Caco-2 (cell line): ENCODE data around the gene BDKRB2. TPM values are rescaled to one million over a fixed set of nuclear protein-coding genes. Genes with fewer than 3 reads are reported as not detected.

Experiments used
- BruUV-seq: library from RNA; stranded (reverse); fragments of 400-500 nt; replicated peaks from 2 replicates; lab custom pipeline; 2021; lab: Mats Ljungman, UMichigan
- CTCF ChIA-PET: fragments of 300-600 bp; sonication (Branson Sonifier 250); formaldehyde crosslinking; loops from one replicate; lab custom pipeline; 2022; ENCODE audit warnings: antibody characterized with exemption; lab: Charles Lee
- POLR2A ChIA-PET: fragments of 300-600 bp; sonication (Branson Sonifier 250); formaldehyde crosslinking; loops from one replicate; lab custom pipeline; 2022; ENCODE audit warnings: antibody characterized with exemption; lab: Charles Lee
- DNase-seq, 2 experiments: peaks; one replicate each; pipeline versions ENCODE4 v3.0.0 to v3.0.0-alpha.2; 2020 to 2022
- H3K27me3 ChIP-seq: replicated peaks from 2 replicates; pipeline ENCODE4 v1.6.0; 2011; ENCODE audit warnings: low read length; ENCODE audit not compliant: control insufficient read depth, insufficient read depth
- H3K36me3 ChIP-seq: 2 replicates; pipeline ENCODE4 v1.5.1; 2011; ENCODE audit warnings: low read length; ENCODE audit not compliant: control insufficient read depth, insufficient read depth
- H3K4me1 ChIP-seq: fragments of 250-450 bp; sonication (Bioruptor Pico); 2 replicates; pipeline ENCODE4 v1.5.1; 2020; ENCODE audit warnings: mild to moderate bottlenecking
- H3K4me3 ChIP-seq: 2 replicates; pipeline ENCODE4 v1.5.1; 2011; ENCODE audit warnings: low read depth, mild to moderate bottlenecking, control low read depth, low read length
- H3K9me3 ChIP-seq: fragments of 250-450 bp; sonication (Bioruptor Pico); 2 replicates; pipeline ENCODE4 v1.5.1; 2020; ENCODE audit warnings: mild to moderate bottlenecking, moderate library complexity
- H3K27ac Mint-ChIP-seq: one replicate; pipeline ENCODE4 v1.8.0; 2022; ENCODE audit warnings: mixed read lengths; ENCODE audit not compliant: unreplicated experiment
- H3K27me3 Mint-ChIP-seq: one replicate; pipeline ENCODE4 v1.8.0; 2022; ENCODE audit warnings: mixed read lengths; ENCODE audit not compliant: insufficient read depth, unreplicated experiment
- H3K36me3 Mint-ChIP-seq: one replicate; pipeline ENCODE4 v1.8.0; 2022; ENCODE audit warnings: mild to moderate bottlenecking, mixed read lengths; ENCODE audit not compliant: insufficient read depth, unreplicated experiment
- H3K4me1 Mint-ChIP-seq: one replicate; pipeline ENCODE4 v1.8.0; 2022; ENCODE audit warnings: low read depth, mixed read lengths; ENCODE audit not compliant: unreplicated experiment
- H3K4me3 Mint-ChIP-seq: one replicate; pipeline ENCODE4 v1.8.0; 2022; ENCODE audit warnings: mild to moderate bottlenecking, moderate library complexity, mixed read lengths; ENCODE audit not compliant: unreplicated experiment
- H3K9me3 Mint-ChIP-seq: one replicate; pipeline ENCODE4 v1.8.0; 2022; ENCODE audit warnings: mixed read lengths; ENCODE audit not compliant: unreplicated experiment
- intact Hi-C: fragments of 100-400 bp; cut with micrococcal nuclease; formaldehyde crosslinking; loops from one replicate; pipeline ENCODE4 v1.10.0; 2022; ENCODE audit not compliant: unreplicated experiment
- total RNA-seq: library from RNA; stranded (reverse); gene quantifications from 2 replicates; pipeline ENCODE4 v1.2.3, GENCODE V29; 2022
- TF ChIP-seq, protein P1 (sequence below), 2 experiments: fragments of 200-600 bp in 1 of 2; IDR thresholded peaks; 1 replicate in 1 of 2; 2 replicates in 1 of 2; pipeline versions ENCODE4 v1.5.1 to v1.8.0; 2011 to 2022; ENCODE audit warnings: antibody characterized with exemption in 1 of 2, control low read depth in 1 of 2, inconsistent platforms in 1 of 2, low read depth in 1 of 2, low read length in 1 of 2, mild to moderate bottlenecking in 1 of 2, moderate library complexity in 1 of 2; ENCODE audit not compliant: insufficient read depth in 1 of 2, severe bottlenecking in 1 of 2, unreplicated experiment in 1 of 2

The BDKRB2 gene
- total RNA-seq, 1 experiment from 2014 or later: 2.0 TPM

DNA sequence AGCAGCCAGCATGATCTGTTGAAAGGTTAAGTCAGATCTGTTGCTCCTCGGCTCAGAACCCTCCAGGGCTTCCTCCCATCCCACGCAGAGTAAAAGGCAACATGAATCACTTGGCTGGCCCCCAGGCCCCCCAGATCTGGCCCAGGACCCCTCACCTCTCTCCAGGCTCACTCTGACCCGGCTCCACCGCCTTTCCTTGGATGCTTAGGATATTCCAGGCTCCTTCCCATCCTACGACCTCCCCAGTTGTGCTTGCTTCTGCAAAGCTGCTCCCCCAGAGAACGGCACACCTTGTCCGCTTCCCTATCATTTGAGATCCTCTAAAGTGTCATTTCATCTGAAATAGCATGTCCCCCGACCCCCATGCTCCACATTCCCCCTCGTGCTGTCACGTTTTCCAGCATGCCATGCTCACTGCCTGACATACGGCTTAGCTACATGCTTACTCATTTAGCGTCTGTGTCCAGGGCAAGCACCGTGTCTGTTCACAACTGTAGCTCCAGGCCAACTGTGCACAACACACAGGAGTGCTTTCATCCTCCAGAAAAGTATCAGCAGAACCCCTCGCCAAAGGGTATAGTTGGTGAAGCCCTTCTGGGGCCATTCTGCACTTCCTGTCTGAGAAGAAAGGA, 33.6 kb upstream of the BDKRB2 start:
- Histone ChIP-seq H3K27me3 (no peaks in the 10 kb centered on the region), H3K9me3 (no peaks in the 10 kb centered on the region), H3K4me1 (peaks cover 8% of the 10 kb centered on the region), H3K36me3 (no peaks in the 10 kb centered on the region), H3K4me3 (no peak overlapping the region)
- Mint-ChIP-seq H3K4me1 (peaks cover 8% of the 10 kb centered on the region), H3K9me3 (peaks cover 12% of the 10 kb centered on the region), H3K36me3 (peaks cover 8% of the 10 kb centered on the region), H3K27me3 (peaks cover 5% of the 10 kb centered on the region), H3K4me3 (no peak overlapping the region), H3K27ac (no peak overlapping the region)
- no TSS peak for BruUV-seq
- POLR2A ChIA-PET: no interaction called here
- CTCF ChIA-PET: no interaction called here
- TF ChIP-seq, protein P1, sequence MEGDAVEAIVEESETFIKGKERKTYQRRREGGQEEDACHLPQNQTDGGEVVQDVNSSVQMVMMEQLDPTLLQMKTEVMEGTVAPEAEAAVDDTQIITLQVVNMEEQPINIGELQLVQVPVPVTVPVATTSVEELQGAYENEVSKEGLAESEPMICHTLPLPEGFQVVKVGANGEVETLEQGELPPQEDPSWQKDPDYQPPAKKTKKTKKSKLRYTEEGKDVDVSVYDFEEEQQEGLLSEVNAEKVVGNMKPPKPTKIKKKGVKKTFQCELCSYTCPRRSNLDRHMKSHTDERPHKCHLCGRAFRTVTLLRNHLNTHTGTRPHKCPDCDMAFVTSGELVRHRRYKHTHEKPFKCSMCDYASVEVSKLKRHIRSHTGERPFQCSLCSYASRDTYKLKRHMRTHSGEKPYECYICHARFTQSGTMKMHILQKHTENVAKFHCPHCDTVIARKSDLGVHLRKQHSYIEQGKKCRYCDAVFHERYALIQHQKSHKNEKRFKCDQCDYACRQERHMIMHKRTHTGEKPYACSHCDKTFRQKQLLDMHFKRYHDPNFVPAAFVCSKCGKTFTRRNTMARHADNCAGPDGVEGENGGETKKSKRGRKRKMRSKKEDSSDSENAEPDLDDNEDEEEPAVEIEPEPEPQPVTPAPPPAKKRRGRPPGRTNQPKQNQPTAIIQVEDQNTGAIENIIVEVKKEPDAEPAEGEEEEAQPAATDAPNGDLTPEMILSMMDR (IDR thresholded peaks at IDR 0.05; ENCODE audit: insufficient read depth in 1 of 2, low read depth in 1 of 2, low read length in 1 of 2, severe bottlenecking in 1 of 2, unreplicated experiment in 1 of 2): no peak
- no peak for DNase-seq
- intact Hi-C loops: no loop called here

DNA sequence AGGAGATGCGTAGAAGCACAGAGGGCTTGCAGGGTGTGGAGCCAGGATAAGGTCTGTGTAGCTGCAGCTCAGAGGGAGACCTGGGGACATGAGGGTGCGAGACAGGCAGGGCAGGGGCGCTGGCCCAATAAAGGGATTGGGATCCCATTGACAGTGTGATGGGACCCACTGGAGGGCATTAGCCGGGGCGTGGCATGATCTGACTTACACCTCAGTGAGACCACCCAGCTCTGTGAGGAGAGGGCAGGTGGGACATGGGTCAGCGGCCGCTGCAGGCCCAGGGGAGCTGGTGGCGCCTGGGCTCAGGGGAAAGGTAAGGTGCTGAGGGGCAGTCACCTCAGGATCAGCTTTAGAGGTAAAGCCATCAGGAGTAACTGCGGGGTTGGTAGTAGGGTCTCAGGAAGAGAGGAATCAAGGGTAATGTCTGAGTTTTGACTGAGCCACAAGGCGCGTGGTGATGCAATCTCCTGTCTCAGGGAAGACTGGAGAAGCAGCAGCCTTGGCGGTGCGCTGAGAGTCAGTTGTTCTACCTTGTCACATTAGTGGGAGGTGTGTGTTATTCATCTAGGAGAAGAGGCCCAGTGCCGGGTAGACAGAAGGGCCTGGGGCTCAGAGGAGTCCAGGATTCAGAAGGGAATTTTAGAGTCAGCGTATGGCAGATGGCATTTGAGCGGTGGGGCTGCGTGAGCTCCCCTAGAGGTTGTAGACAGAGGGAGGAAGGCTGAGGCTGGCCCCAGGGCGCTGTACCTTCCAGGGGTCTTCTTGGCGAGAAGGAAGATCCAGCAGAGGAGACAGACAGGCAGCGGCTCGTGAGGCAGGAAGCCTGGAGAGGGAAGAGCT, 30.8 kb upstream of the BDKRB2 start:
- intact Hi-C loops: no loop called here
- H3K27me3 Mint-ChIP-seq: peaks cover 5% of the 10 kb centered on the region
- ChIA-PET CTCF (no interaction called here), POLR2A (no interaction called here)
- BruUV-seq: no TSS peak
- TF ChIP-seq, protein P1 (IDR thresholded peaks at IDR 0.05; ENCODE audit: insufficient read depth in 1 of 2, low read depth in 1 of 2, low read length in 1 of 2, severe bottlenecking in 1 of 2, unreplicated experiment in 1 of 2): no peak
- no peaks in the 10 kb centered on the region for H3K9me3 ChIP-seq
- H3K27ac Mint-ChIP-seq: no peak overlapping the region
- peaks cover 8% of the 10 kb centered on the region for H3K4me1 Mint-ChIP-seq
- no peak overlapping the region for H3K4me3 Mint-ChIP-seq
- no peaks in the 10 kb centered on the region for H3K27me3 ChIP-seq
- H3K4me3 ChIP-seq: no peak overlapping the region
- no peaks in the 10 kb centered on the region for H3K36me3 ChIP-seq
- DNase-seq: no peak
- H3K36me3 Mint-ChIP-seq: peaks cover 8% of the 10 kb centered on the region
- H3K4me1 ChIP-seq: no peaks in the 10 kb centered on the region
- H3K9me3 Mint-ChIP-seq: peaks cover 12% of the 10 kb centered on the region

DNA sequence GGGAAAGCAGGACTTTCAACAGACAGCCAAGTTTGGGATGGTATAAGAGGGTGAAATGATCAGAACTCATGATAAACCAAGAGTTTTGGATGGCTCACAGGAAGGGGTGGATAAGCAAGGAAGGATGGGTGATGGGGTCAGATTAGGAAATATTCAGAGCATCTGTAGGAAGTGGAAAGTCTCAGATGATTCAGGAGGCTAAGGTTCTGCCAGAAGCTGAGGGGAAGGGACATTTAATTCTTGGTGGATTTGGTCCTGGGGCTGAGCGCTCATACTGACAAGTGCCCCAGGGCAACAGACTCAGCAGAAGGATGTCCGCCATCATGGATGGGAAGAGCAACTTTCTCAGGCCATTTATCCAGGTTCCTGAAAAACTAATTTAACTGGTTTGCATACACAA, 28.4 kb upstream of the BDKRB2 start:
- no peak overlapping the region for H3K27ac Mint-ChIP-seq
- Histone ChIP-seq H3K36me3 (no peaks in the 10 kb centered on the region), H3K4me3 (no peak overlapping the region), H3K9me3 (no peaks in the 10 kb centered on the region), H3K27me3 (no peaks in the 10 kb centered on the region), H3K4me1 (no peaks in the 10 kb centered on the region)
- no peak for DNase-seq
- TF ChIP-seq, protein P1 (IDR thresholded peaks at IDR 0.05; ENCODE audit: insufficient read depth in 1 of 2, low read depth in 1 of 2, low read length in 1 of 2, severe bottlenecking in 1 of 2, unreplicated experiment in 1 of 2): no peak
- no peak overlapping the region for H3K4me3 Mint-ChIP-seq
- intact Hi-C loops: no loop called here
- CTCF ChIA-PET: no interaction called here
- no peaks in the 10 kb centered on the region for H3K4me1 Mint-ChIP-seq
- POLR2A ChIA-PET: no interaction called here
- H3K27me3 Mint-ChIP-seq: peaks cover 5% of the 10 kb centered on the region
- BruUV-seq: no TSS peak
- H3K9me3 Mint-ChIP-seq: peaks cover 12% of the 10 kb centered on the region
- peaks cover 8% of the 10 kb centered on the region for H3K36me3 Mint-ChIP-seq
